Measurements from ENCODE around the gene SOD2. TPM values are rescaled to one million over a fixed set of nuclear protein-coding genes. Genes with fewer than 3 reads are reported as not detected.
"Not testable (repeated sequence)": the region's sequence is repeated elsewhere in the genome, so short reads cannot be mapped to it uniquely, and the experiment has no call there.

SOD2 gene
- total RNA-seq: 10 to 100 TPM; 47.8 to 50.2 TPM

DNA sequence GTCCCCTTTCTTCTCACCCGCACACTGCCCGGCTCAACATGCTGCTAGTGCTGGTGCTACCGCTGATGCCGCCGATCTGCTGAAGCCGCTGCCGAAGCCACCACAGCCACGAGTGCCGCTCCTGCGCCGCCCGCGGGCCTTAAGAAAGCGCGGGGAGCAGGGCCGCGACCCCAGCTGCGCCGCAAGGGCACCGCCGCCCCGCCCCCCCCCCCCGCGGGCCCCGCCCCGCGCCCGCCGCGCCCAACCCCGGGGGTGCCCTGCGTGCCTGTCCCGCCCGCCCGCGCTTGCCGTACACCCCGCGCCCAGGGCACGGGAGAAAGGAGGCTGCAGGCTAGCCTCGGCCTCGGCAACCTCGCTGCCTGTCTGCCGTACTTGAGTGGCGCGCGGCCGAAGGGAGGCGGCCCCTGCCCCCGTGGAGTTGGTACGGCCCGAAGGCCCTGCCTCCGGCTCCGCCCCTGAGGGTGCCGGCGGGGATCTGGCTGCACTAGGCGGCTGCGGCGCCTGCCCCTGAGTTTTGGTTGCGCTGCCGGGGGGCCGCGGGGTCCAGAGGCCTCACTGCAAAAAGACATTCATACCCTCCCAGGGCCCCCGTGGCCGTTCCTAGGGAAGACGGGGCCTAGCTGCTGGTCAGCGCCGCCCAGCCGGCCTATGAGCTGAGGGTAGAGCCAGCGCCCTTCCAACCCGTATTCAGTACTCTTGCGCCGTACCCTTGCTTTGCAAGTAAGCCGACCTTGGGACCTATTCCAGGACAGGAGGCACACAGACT is at the start of gene SOD2:
Gene SOD2 (minus strand): TSS at position 114 of the 766 bp plus-strand sequence. CDS start 74 bp downstream, at position 40.
- H3K27ac Mint-ChIP-seq: peak within 1 kb of the TSS; percentile 92
- H3K4me1 Mint-ChIP-seq: peaks cover 34% of the 10 kb centered on the region
- CTCF ChIA-PET: interaction anchor here (0.9 to 3.3 kb wide), 7 partner anchors 12 to 96 kb away, joined by 3 to 19 read pairs (median 4); partner anchors contain the start of genes ACAT2, MRPL18, TCP1 and WTAP
- H3K4me3 Mint-ChIP-seq: peak within 1 kb of the TSS; percentile 86
- H3K27me3 Mint-ChIP-seq: no peaks in the 10 kb centered on the region
- no peaks in the 10 kb centered on the region for H3K9me3 Mint-ChIP-seq (ENCODE audit: low read depth)
- peaks cover 10% of the 10 kb centered on the region for H3K36me3 Mint-ChIP-seq
- ATAC-seq (peak; percentile 80), DNase-seq (peak; percentile 85)

GRCh38 chr6:159742165-159742564 is 49.1 kb upstream of the SOD2 start:
- CTCF ChIA-PET: no interaction called here
- H3K4me1 Mint-ChIP-seq: peaks cover 20% of the 10 kb centered on the region
- H3K27ac Mint-ChIP-seq: no peak overlapping the region
- H3K36me3 Mint-ChIP-seq: peaks cover 56% of the 10 kb centered on the region
- no peak for DNase-seq
- H3K27me3 Mint-ChIP-seq: no peaks in the 10 kb centered on the region
- no peak for ATAC-seq
- H3K4me3 Mint-ChIP-seq: no peak overlapping the region
- no peaks in the 10 kb centered on the region for H3K9me3 Mint-ChIP-seq (ENCODE audit: low read depth)

DNA sequence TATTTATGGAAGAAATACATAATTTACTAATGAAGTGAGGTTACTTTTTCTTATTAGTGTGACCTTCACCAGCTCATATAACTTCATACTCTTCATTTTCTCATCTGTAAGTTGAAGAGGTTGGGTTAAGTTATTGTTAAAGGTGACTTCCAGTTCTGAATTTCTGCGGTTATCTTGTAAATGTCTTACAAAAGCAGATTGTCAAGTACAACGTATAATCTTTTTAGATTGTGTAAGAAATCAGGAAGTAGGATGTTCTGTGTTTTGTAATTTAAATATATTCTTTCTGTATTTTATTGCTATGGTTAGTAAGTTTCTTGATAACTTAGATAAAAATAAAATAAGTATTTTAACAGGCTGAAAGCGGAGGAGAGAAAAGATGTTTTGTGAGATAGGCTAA is 46.3 kb upstream of the SOD2 start:
- H3K27me3 Mint-ChIP-seq: no peaks in the 10 kb centered on the region
- DNase-seq (no peak), ATAC-seq (no peak)
- H3K27ac Mint-ChIP-seq: no peak overlapping the region
- peaks cover 38% of the 10 kb centered on the region for H3K36me3 Mint-ChIP-seq
- no peak overlapping the region for H3K4me3 Mint-ChIP-seq
- CTCF ChIA-PET: interaction anchor here (1.2 to 1.5 kb wide), 3 partner anchors 10 to 21 kb away, joined by 3 to 6 read pairs (median 3); no protein-coding TSS in a partner anchor
- H3K4me1 Mint-ChIP-seq: peaks cover 26% of the 10 kb centered on the region
- H3K9me3 Mint-ChIP-seq (ENCODE audit: low read depth): no peaks in the 10 kb centered on the region

GRCh38 chr6:159736908-159737307 is 43.9 kb upstream of the SOD2 start:
- Mint-ChIP-seq H3K4me3 (no peak overlapping the region), H3K9me3 (ENCODE audit: low read depth) (no peaks in the 10 kb centered on the region), H3K4me1 (peaks cover 36% of the 10 kb centered on the region), H3K27me3 (no peaks in the 10 kb centered on the region), H3K27ac (no peak overlapping the region), H3K36me3 (peaks cover 32% of the 10 kb centered on the region)
- DNase-seq (no peak), ATAC-seq (no peak)
- CTCF ChIA-PET: interaction anchor here (1.2 to 1.5 kb wide), 2 partner anchors 23 to 46 kb away, joined by 3 read pairs; no protein-coding TSS in a partner anchor

- H3K27ac Mint-ChIP-seq; H3K9me3 Mint-ChIP-seq (ENCODE audit: low read depth); H3K4me3 Mint-ChIP-seq; DNase-seq; H3K27me3 Mint-ChIP-seq: not testable (repeated sequence)
- Mint-ChIP-seq H3K4me1 (peaks cover 49% of the 10 kb centered on the region), H3K36me3 (peaks cover 39% of the 10 kb centered on the region)
- ATAC-seq: peak; percentile 11
- CTCF ChIA-PET: interaction anchor here (1.5 kb wide), 1 partner anchor 30 kb away, joined by 3 read pairs; no protein-coding TSS in a partner anchor
Observed at GRCh38 chr6:159733395-159733794, 40.4 kb upstream of the SOD2 start.

- CTCF ChIA-PET: interaction anchor here (0.7 to 1.5 kb wide), 2 partner anchors 14 to 29 kb away, joined by 3 read pairs; no protein-coding TSS in a partner anchor
- not testable (repeated sequence) for H3K9me3 Mint-ChIP-seq (ENCODE audit: low read depth); H3K27me3 Mint-ChIP-seq; H3K4me3 Mint-ChIP-seq; DNase-seq; H3K27ac Mint-ChIP-seq; ATAC-seq
- peaks cover 37% of the 10 kb centered on the region for H3K36me3 Mint-ChIP-seq
- H3K4me1 Mint-ChIP-seq: peaks cover 44% of the 10 kb centered on the region
Observed at GRCh38 chr6:159732550-159732949, 39.5 kb upstream of the SOD2 start.

DNA sequence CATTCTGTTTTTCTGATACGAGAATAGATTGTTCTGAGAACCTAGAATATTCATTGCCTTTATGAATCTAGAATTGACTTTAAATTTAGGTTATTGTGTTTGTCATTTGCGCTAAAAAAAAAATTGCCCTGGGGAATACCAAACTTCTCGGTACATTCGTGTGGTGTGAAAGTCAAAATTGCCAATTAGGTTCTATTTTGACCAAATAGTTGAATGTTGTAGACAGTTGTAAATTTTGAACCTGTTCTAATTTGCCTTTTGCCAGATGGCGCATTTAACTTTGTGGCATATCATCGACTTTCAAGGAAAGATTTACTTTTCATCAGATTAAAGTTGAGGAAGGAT is 37.3 kb upstream of the SOD2 start:
- H3K9me3 Mint-ChIP-seq (ENCODE audit: low read depth): no peaks in the 10 kb centered on the region
- H3K4me3 Mint-ChIP-seq: peak overlapping the region; percentile 88
- CTCF ChIA-PET: interaction anchor here (1.0 to 1.6 kb wide), 3 partner anchors 13 to 31 kb away, joined by 3 to 6 read pairs (median 3); partner anchors contain the start of gene ACAT2
- H3K27me3 Mint-ChIP-seq: no peaks in the 10 kb centered on the region
- H3K36me3 Mint-ChIP-seq: peaks cover 39% of the 10 kb centered on the region
- ATAC-seq: no peak
- H3K27ac Mint-ChIP-seq: no peak overlapping the region
- no peak for DNase-seq
- H3K4me1 Mint-ChIP-seq: peaks cover 49% of the 10 kb centered on the region

GRCh38 chr6:159729598-159730331 is 36.7 kb upstream of the SOD2 start:
- Mint-ChIP-seq H3K27me3 (no peaks in the 10 kb centered on the region), H3K4me1 (peaks cover 51% of the 10 kb centered on the region), H3K36me3 (peaks cover 39% of the 10 kb centered on the region), H3K27ac (peak overlapping the region; percentile 74), H3K9me3 (ENCODE audit: low read depth) (no peaks in the 10 kb centered on the region), H3K4me3 (peak overlapping the region; percentile 88)
- no peak for ATAC-seq
- CTCF ChIA-PET: interaction anchor here (0.8 to 2.1 kb wide), 5 partner anchors 9 to 60 kb away, joined by 3 to 12 read pairs (median 3); partner anchors contain the start of genes ACAT2, MRPL18 and TCP1
- DNase-seq: no peak

- peak overlapping the region; percentile 93 for H3K27ac Mint-ChIP-seq
- H3K27me3 Mint-ChIP-seq: no peaks in the 10 kb centered on the region
- peak overlapping the region; percentile 88 for H3K4me3 Mint-ChIP-seq
- peaks cover 38% of the 10 kb centered on the region for H3K36me3 Mint-ChIP-seq
- CTCF ChIA-PET: interaction anchor here (0.9 to 2.1 kb wide), 6 partner anchors 10 to 61 kb away, joined by 3 to 12 read pairs (median 3); partner anchors contain the start of genes MRPL18 and TCP1
- DNase-seq (no peak), ATAC-seq (no peak)
- peaks cover 44% of the 10 kb centered on the region for H3K4me1 Mint-ChIP-seq
- H3K9me3 Mint-ChIP-seq (ENCODE audit: low read depth): no peaks in the 10 kb centered on the region
Observed at GRCh38 chr6:159728531-159728964, 35.5 kb upstream of the SOD2 start.

- CTCF ChIA-PET: interaction anchor here (0.9 to 2.1 kb wide), 7 partner anchors 13 to 62 kb away, joined by 3 to 12 read pairs (median 3); partner anchors contain the start of genes MRPL18 and TCP1
- DNase-seq: peak; percentile 74
- H3K9me3 Mint-ChIP-seq (ENCODE audit: low read depth): peaks cover 4% of the 10 kb centered on the region
- peak overlapping the region; percentile 88 for H3K4me3 Mint-ChIP-seq
- ATAC-seq: no peak
- no peaks in the 10 kb centered on the region for H3K27me3 Mint-ChIP-seq
- peaks cover 46% of the 10 kb centered on the region for H3K4me1 Mint-ChIP-seq
- peaks cover 44% of the 10 kb centered on the region for H3K36me3 Mint-ChIP-seq
- H3K27ac Mint-ChIP-seq: peak overlapping the region; percentile 93
Observed at GRCh38 chr6:159727717-159728445, 34.8 kb upstream of the SOD2 start.

DNA sequence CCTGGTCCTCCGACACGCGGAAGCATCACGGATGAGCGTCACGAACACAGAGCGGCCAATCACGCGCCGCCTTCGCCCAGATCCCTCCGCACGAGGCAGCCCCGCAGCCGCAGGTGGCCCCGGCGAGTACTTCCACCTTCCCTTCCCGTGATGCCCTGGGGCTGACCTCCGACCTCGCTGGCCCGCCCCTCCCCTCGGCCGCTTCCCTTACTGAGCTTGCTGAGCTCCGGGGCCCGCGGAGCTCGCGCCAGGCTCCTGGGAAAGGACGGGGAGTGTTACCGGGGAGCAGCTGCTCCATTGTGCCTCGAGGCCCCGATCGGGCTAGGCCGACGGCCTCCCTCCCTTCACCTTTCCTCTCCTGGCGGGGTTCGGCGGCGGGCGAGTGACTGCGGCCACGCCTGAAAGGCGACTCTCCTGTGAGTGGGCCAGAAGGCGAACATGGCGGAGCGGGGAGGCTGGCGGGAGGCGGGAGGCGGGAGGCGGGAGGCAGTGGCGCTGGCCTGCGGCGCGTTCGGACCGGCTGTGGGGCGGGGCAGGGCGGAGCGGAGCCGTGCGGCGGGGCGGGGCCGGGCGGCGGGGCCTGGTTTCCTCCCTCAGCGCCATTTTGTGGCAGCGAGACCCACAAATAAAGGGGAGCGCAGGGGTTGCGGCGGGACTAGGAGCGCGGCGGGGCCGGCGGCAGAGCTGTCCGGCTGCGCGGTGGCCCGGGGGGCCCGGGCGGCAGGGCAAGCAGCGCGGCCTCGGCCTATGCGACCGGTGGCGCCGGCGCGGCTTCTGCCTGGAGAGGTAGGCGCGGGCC is 34.1 kb upstream of the SOD2 start, which contains the start of gene WTAP:
Gene WTAP (plus strand): TSS at position 589 of the 799 bp plus-strand sequence. CDS start 8,760 bp downstream, outside the sequence.
- H3K4me3 Mint-ChIP-seq: peak within 1 kb of the TSS; percentile 88
- H3K27ac Mint-ChIP-seq: peak within 1 kb of the TSS; percentile 97
- DNase-seq: peak; percentile 98
- peaks cover 47% of the 10 kb centered on the region for H3K36me3 Mint-ChIP-seq
- peaks cover 9% of the 10 kb centered on the region for H3K9me3 Mint-ChIP-seq (ENCODE audit: low read depth)
- no peaks in the 10 kb centered on the region for H3K27me3 Mint-ChIP-seq
- peak; percentile 86 for ATAC-seq
- CTCF ChIA-PET: interaction anchor here (0.8 to 2.1 kb wide), 8 partner anchors 34 to 64 kb away, joined by 3 to 15 read pairs (median 4); partner anchors contain the start of genes ACAT2, MRPL18 and TCP1
- peaks cover 42% of the 10 kb centered on the region for H3K4me1 Mint-ChIP-seq

All from activated CD8-positive, alpha-beta memory T cell treated with anti-CD3 and anti-CD28 coated beads, Interleukin-2, amount 10 ng/mL, durations not matched to agents 7 days and 5 days (primary cell).